ENCODE measurements around the gene TOP3A. TPM values are rescaled to one million over a fixed set of nuclear protein-coding genes. Genes with fewer than 3 reads are reported as not detected.

Gene TOP3A
- total and polyA plus RNA-seq, 2 of the 13 experiments (the other 11 are each of a cell fraction or from before 2014, with no cell fraction given): 16.9 to 36.8 TPM

DNA sequence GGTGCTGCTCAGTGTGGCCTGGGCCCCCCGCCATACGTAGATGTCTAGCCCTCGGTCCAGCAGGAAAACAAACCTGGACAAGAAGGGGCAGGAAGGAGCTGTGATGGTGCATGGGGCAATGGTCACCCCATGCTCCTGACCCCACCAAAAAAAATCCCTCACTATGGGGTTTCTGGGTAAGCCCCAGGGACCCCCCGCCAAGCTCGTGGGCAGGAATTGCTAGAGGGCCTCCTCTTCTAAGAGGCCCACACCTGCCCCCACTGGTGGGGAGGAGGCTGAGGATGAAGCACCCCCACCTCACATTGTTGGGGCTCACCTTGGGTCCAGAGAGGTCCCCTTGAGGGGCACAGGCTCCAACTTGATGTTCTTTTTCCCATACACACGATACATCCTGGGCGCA lies 66.0 kb downstream of the TOP3A start:
- no TSS peak for BruUV-seq (replicated peaks)
- intact Hi-C loops (cut with micrococcal nuclease; ENCODE audit: unreplicated experiment): no loop called here
- CTCF ChIA-PET (ENCODE audit: low intra/inter-chr PET ratio, low total read pairs): interaction anchor here (1.1 kb wide), 1 partner anchor 129 kb away, joined by 3 read pairs; the partner anchor contains the start of gene EVPLL
- ATAC-seq: no peak
- Histone ChIP-seq H3K4me3 (replicated peaks in 1 of 3; ENCODE audit: insufficient read depth in 1 of 3, low read depth in 2 of 3, low read length in 3 of 3) (no peak overlapping the region), H2AFZ (ENCODE audit: low read length) (no peak overlapping the region), H3K4me2 (ENCODE audit: low read depth, low read length) (no peak overlapping the region), H4K20me1 (ENCODE audit: insufficient read depth, low read length) (no peaks in the 10 kb centered on the region), H3K79me2 (ENCODE audit: insufficient read depth, low read length) (no peaks in the 10 kb centered on the region), H3K4me1 (ENCODE audit: insufficient read depth, low read length) (no peaks in the 10 kb centered on the region), H3K9me3 (ENCODE audit: low read length) (no peaks in the 10 kb centered on the region), H3K9ac (ENCODE audit: insufficient read depth, low read depth, low read length) (no peak overlapping the region), H3K36me3 (replicated peaks in 1 of 2; ENCODE audit: control insufficient read depth in 1 of 2, insufficient read depth in 2 of 2, low read length in 2 of 2) (peaks cover 42 to 76% of the 10 kb centered on the region in 2 experiments), H3K27me3 (ENCODE audit: control insufficient read depth in 1 of 2, insufficient read depth in 2 of 2, low read length in 2 of 2) (no peaks in the 10 kb centered on the region), H3K27ac (ENCODE audit: extremely low read length, insufficient read depth, low read length) (no peak overlapping the region)
- no peak for DNase-seq (ENCODE audit: low spot score)
- 100% methylated on average over 3 of the region's 7 CpGs for WGBS (ENCODE audit: low lambda C conversion rate)
- POLR2A ChIA-PET: interaction anchor here (1.8 kb wide), 1 partner anchor 10 kb away, joined by 5 read pairs; no protein-coding TSS in a partner anchor
- no peak for FAIRE-seq
- in situ Hi-C loops (cut with HindIII; ENCODE audit: extremely low pct_ligation_motif_present, low pct_unique_long_range_greater_than_20kb): no loop called here
- no peak for TF ChIP-seq NBN (conservative IDR thresholded peaks at IDR 0.05)
- no peak for TF ChIP-seq ZNF598 (CRISPR knock-in tag; IDR thresholded peaks at IDR 0.05; ENCODE audit: borderline replicate concordance)
- no peak for TF ChIP-seq ATF7 (IDR thresholded peaks at IDR 0.05)
- TF ChIP-seq ATF7 (CRISPR knock-in tag; IDR thresholded peaks at IDR 0.05): no peak
- no peak for TF ChIP-seq ZMYM2 (CRISPR knock-in tag; IDR thresholded peaks at IDR 0.05)
- peak; percentile 58 for TF ChIP-seq AGO2 (optimal IDR thresholded peaks at IDR 0.05; ENCODE audit: low read depth, low read length)
- no peak for TF ChIP-seq GATA4 (IDR thresholded peaks at IDR 0.05; ENCODE audit: borderline replicate concordance, low read depth)

DNA sequence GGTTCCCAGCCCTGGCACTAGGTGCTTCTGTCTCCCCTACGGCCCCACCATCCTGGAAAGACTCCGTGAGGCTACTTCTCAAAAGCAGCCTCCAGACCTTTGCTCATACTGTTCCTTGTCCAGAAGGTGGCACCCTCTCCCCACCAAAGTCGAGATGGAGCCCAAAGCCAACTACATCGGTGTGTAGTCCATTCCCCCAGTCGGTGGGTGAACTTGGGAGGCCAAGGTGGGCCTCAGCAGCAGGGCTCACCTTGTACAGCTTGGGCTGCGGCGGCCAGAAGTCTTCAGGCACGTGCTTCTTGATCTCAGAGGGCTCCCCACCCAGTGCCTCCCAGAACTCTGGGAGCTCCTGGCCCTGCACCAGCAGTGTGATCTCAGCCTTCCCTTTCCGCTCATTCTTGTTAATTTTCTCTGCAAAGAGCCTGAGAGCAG lies 66.5 kb downstream of the TOP3A start:
- Histone ChIP-seq H3K9ac (ENCODE audit: insufficient read depth, low read depth, low read length) (no peak overlapping the region), H4K20me1 (ENCODE audit: insufficient read depth, low read length) (no peaks in the 10 kb centered on the region), H3K4me1 (ENCODE audit: insufficient read depth, low read length) (no peaks in the 10 kb centered on the region), H3K9me3 (ENCODE audit: low read length) (no peaks in the 10 kb centered on the region), H2AFZ (ENCODE audit: low read length) (no peak overlapping the region), H3K27me3 (ENCODE audit: control insufficient read depth in 1 of 2, insufficient read depth in 2 of 2, low read length in 2 of 2) (no peaks in the 10 kb centered on the region), H3K36me3 (replicated peaks in 1 of 2; ENCODE audit: control insufficient read depth in 1 of 2, insufficient read depth in 2 of 2, low read length in 2 of 2) (peaks cover 39 to 71% of the 10 kb centered on the region in 2 experiments), H3K27ac (ENCODE audit: extremely low read length, insufficient read depth, low read length) (no peak overlapping the region), H3K4me3 (replicated peaks in 1 of 3; ENCODE audit: insufficient read depth in 1 of 3, low read depth in 2 of 3, low read length in 3 of 3) (no peak overlapping the region), H3K79me2 (ENCODE audit: insufficient read depth, low read length) (no peaks in the 10 kb centered on the region), H3K4me2 (ENCODE audit: low read depth, low read length) (no peak overlapping the region)
- 52% methylated on average over 9 of the region's 9 CpGs for WGBS (ENCODE audit: low lambda C conversion rate)
- TF ChIP-seq ERF (CRISPR knock-in tag; IDR thresholded peaks at IDR 0.05) (0 out of 2 replicates have a peak, but pooled peaks have one; percentile 25), SMC3 (IDR thresholded peaks at IDR 0.05; ENCODE audit: low read length) (peak; percentile 61), ZNF563 (CRISPR knock-in tag; IDR thresholded peaks at IDR 0.05) (0 out of 2 replicates have a peak, but pooled peaks have one; percentile 12), ZNF282 (IDR thresholded peaks at IDR 0.05; ENCODE audit: partially characterized antibody) (no peak), KDM2A (CRISPR knock-in tag; IDR thresholded peaks at IDR 0.05; ENCODE audit: borderline replicate concordance, low read depth) (peak; percentile 20; the same call in 1 of the 2 replicates), RAD21 (CRISPR knock-in tag; IDR thresholded peaks at IDR 0.05) (peak; percentile 74; the same call in 1 of the 2 replicates), STAG1 (CRISPR knock-in tag; IDR thresholded peaks at IDR 0.05) (peak; percentile 83)
- TF ChIP-seq, protein P1, sequence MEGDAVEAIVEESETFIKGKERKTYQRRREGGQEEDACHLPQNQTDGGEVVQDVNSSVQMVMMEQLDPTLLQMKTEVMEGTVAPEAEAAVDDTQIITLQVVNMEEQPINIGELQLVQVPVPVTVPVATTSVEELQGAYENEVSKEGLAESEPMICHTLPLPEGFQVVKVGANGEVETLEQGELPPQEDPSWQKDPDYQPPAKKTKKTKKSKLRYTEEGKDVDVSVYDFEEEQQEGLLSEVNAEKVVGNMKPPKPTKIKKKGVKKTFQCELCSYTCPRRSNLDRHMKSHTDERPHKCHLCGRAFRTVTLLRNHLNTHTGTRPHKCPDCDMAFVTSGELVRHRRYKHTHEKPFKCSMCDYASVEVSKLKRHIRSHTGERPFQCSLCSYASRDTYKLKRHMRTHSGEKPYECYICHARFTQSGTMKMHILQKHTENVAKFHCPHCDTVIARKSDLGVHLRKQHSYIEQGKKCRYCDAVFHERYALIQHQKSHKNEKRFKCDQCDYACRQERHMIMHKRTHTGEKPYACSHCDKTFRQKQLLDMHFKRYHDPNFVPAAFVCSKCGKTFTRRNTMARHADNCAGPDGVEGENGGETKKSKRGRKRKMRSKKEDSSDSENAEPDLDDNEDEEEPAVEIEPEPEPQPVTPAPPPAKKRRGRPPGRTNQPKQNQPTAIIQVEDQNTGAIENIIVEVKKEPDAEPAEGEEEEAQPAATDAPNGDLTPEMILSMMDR (CRISPR knock-in tag; IDR thresholded peaks at IDR 0.05): peak; percentile 89
- TF ChIP-seq, protein P2, sequence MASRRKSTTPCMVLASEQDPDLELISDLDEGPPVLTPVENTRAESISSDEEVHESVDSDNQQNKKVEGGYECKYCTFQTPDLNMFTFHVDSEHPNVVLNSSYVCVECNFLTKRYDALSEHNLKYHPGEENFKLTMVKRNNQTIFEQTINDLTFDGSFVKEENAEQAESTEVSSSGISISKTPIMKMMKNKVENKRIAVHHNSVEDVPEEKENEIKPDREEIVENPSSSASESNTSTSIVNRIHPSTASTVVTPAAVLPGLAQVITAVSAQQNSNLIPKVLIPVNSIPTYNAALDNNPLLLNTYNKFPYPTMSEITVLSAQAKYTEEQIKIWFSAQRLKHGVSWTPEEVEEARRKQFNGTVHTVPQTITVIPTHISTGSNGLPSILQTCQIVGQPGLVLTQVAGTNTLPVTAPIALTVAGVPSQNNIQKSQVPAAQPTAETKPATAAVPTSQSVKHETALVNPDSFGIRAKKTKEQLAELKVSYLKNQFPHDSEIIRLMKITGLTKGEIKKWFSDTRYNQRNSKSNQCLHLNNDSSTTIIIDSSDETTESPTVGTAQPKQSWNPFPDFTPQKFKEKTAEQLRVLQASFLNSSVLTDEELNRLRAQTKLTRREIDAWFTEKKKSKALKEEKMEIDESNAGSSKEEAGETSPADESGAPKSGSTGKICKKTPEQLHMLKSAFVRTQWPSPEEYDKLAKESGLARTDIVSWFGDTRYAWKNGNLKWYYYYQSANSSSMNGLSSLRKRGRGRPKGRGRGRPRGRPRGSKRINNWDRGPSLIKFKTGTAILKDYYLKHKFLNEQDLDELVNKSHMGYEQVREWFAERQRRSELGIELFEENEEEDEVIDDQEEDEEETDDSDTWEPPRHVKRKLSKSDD (CRISPR knock-in tag; IDR thresholded peaks at IDR 0.05; ENCODE audit: low read depth): no peak
- BruUV-seq (replicated peaks): no TSS peak
- peak; percentile 56 for DNase-seq (ENCODE audit: low spot score)
- ChIA-PET POLR2A (interaction anchor here (1.8 kb wide), 1 partner anchor 11 kb away, joined by 5 read pairs; no protein-coding TSS in a partner anchor), CTCF (ENCODE audit: low intra/inter-chr PET ratio, low total read pairs) (interaction anchor here (1.0 to 1.1 kb wide), 2 partner anchors 71 to 130 kb away, joined by 3 read pairs; partner anchors contain the start of gene EVPLL)
- intact Hi-C loops (cut with micrococcal nuclease; ENCODE audit: unreplicated experiment) (no loop called here), in situ Hi-C loops (cut with HindIII; ENCODE audit: extremely low pct_ligation_motif_present, low pct_unique_long_range_greater_than_20kb) (no loop called here)
- peak; percentile 71 for ATAC-seq
- peak; percentile 77 for FAIRE-seq

Data from HepG2 (cell line).